ENCODE measurements around the gene CELF5.
"Not testable (repeated sequence)": the region's sequence is repeated elsewhere in the genome, so short reads cannot be mapped to it uniquely, and the experiment has no call there.

The CELF5 gene

DNA sequence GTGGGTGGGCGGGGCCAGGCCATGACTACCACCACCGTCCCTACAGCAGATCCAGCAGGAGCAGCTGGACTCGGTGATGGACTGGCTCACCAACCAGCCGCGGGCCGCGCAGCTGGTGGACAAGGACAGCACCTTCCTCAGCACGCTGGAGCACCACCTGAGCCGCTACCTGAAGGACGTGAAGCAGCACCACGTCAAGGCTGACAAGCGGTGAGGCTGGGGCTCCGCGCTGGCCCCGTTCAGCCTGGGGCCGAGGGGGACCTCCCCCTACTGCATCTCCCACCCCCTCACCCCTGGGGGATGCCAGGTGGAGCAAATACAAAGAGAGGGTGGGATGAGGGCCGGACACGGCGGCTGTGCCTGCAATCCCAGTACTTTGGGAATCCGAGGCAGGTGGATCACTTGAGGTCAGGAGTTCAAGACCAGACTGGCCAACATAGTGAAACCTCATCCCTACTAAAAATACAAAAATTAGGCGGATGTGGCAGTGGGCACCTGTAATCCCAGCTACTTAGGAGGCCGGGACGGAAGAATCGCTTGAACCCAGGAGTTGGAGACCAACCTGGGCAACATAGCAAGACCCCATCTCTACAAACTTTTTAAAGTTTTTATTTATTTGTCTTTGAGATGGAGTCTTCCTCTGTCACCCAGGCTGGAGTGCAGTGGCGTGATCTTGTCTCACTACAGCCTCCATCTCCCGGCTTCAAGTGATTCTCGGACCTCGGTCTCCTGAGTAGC, 18.1 kb upstream of the CELF5 start:
- DNase-seq (ENCODE audit: low read depth in 3 of 3, low spot score in 1 of 3), result no peak

DNA sequence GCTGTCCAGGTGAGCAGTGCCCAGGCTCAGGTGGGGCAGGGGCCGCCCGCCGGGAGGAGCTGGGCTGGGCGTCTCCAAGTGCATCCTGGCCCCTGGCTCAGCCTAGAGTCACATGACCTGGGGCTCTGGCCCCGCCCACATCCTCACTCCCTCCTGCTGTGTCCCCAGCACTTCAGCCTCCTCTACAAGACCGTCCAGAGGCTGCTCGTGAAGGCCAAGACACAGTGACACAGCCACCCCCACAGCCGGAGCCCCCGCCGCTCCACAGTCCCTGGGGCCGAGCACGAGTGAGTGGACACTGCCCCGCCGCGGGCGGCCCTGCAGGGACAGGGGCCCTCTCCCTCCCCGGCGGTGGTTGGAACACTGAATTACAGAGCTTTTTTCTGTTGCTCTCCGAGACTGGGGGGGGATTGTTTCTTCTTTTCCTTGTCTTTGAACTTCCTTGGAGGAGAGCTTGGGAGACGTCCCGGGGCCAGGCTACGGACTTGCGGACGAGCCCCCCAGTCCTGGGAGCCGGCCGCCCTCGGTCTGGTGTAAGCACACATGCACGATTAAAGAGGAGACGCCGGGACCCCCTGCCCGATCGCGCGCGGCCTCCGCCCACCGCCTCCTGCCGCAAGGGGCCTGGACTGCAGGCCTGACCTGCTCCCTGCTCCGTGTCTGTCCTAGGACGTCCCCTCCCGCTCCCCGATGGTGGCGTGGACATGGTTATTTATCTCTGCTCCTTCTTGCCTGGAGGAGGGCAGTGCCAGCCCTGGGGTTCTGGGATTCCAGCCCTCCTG, 16.8 kb upstream of the CELF5 start:
- DNase-seq (ENCODE audit: low read depth in 3 of 3, low spot score in 1 of 3), result no peak

DNA sequence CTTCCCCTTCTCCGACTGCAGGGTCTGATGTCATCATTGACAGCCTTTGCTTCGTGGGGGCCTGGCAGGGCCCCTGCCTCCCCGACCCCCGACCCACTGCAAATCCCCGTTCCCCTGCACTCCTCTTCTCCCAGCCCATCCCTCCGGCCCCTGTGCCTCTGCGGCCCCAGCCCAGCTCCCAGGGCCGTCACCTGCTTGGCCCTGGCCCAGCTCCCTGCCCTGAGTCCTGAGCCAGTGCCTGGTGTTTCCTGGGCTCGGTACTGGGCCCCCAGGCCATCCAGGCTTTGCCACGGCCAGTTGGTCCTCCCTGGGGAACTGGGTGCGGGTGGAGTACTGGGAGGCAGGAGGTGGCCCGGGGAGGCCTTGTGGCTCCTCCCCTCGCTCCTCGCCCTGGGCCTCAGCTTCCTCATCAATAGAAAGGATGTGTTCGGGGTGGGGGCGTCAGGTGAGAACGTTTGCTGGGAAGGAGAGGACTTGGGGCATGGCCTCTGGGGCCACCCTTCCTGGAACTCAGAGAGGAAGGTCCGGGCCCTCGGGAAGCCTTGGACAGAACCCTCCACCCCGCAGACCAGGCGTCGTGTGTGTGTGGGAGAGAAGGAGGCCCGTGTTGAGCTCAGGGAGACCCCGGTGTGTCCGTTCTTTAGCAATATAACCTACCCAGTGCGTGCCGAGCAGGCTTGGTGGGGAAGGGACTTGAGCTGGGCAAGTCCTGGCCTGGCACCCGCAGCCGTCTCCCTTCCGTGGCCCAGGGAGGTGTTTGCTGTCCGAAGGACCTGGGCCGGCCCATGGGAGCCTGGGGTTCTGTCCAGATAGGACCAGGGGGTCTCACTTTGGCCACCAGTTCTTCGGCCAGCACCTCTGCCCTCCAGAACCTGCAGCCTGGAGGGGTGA, 15.9 kb upstream of the CELF5 start:
- no peak for DNase-seq (ENCODE audit: low read depth in 3 of 3, low spot score in 1 of 3)

DNA sequence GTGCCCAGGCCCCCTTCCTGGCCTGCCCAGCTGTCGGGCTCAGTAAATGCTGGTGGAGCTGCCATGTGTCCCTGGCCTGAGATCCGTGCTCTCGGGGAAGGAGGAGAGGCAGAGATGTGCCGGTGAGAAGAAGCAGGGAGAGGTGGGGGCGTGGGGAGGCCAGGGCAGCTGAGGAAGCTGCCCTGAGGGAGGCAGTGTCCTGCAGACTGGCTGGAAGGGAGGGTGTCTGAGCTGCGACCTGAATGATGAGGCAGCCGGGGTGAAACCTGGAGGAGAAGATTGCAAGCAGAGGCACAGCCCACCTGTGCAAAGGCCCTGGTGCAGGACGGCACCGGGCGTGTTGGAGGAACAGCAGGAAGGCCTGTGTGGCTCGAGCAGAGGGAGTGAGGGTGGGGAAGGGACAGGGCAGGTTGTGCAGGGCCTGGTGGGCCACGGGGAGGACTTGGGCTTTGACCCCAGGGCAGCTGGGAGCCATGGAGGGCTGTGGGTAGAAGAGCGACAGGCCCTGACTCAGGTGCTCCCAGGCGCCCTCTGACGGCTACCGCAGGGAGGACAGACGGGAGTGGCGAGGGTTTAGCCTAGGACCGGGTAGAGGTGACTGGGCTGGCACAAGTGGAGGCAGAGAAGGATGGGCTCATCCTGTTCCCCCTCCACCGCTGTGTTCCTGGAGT, 14.0 kb upstream of the CELF5 start:
- DNase-seq (ENCODE audit: low read depth in 3 of 3, low spot score in 1 of 3), result peak; percentile 12 to 66 (median 22)

DNA sequence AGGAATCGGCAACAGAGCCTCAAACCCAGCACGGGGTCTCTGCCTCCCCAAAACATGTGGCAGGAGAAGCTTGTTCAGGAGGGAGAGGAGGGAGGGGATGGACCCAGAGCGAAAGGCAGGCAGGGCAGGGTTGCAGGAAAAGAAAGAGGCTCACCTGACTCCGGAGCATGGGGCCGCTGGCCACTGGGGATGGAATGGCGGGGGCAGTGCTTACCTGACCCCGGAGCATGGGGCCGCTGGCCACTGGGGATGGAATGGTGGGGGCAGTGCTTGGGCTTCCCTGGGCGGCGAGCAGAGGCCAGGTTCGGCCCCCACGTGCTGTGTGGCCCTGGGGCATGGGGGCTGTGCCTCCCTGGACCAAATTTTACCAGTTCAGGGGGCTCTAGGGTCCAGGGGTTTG, 13.3 kb upstream of the CELF5 start:
- DNase-seq (ENCODE audit: low read depth in 3 of 3, low spot score in 1 of 3), result no peak

DNA sequence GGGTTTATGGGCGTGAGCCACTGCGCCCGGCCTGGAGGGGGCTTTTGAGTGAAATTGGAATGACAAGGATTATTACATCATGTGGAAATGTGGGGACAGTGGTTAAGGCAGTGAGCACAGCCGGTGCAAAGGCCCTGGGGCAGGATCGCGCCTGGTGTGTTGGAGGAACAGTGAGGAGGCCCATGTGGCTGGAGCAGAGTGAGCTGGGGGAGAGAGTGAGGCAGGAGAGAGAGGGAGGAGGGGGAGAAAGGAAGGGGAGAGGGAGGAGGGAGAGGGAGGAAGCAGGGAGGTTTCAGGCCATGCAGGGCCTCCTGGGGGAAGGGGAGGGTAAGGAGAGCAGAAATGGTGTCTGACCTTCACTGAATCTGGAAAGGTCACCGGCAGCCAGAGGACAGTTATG, 11.3 kb upstream of the CELF5 start:
- no peak for DNase-seq (ENCODE audit: low read depth in 3 of 3, low spot score in 1 of 3)

- DNase-seq (ENCODE audit: low read depth in 3 of 3, low spot score in 1 of 3), result no peak
These were observed 7.6 kb upstream of the CELF5 start for GRCh38 chr19:3216874-3217273.

DNA sequence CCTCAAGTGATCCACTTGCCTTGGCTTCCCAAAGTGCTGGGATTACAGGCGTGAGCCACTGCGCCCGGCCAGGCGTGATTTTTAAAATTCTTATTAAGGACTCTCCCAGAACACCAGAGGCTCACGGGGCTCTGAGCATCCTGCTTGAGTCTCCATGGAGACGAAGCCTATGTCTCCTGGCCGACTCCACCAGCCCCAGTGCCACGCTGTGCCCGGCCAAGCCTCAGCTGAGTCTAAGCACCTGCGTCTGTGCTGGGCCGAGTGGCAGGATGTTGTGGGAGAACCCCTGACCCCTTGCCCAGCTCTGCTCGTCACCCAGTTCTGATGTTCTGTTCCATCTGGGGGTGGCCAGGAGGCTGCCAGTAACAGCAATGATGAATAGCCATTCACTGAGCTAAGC, 3.9 kb upstream of the CELF5 start:
- no peak for DNase-seq (ENCODE audit: low read depth in 3 of 3, low spot score in 1 of 3)

DNA sequence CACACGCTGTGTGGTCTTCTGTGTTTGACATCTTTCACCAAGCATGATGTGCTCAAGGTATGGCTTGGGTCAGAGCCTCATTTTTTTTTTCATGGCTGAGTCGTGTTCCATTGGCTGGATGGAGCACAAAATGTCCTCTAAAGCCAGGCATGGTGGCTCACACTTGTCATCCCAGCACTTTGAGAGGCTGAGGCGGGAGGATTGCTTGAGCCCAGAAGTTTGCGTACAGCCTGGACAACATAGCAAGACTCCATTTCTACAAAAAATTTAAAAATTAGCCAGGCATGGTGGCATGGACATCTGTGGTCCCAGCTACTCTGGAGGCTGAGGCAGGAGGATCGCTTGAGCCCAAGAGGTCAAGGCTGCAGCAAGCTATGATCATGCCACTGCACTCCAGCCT, 2.9 kb upstream of the CELF5 start:
- DNase-seq (ENCODE audit: low read depth in 3 of 3, low spot score in 1 of 3), result not testable (repeated sequence)

DNA sequence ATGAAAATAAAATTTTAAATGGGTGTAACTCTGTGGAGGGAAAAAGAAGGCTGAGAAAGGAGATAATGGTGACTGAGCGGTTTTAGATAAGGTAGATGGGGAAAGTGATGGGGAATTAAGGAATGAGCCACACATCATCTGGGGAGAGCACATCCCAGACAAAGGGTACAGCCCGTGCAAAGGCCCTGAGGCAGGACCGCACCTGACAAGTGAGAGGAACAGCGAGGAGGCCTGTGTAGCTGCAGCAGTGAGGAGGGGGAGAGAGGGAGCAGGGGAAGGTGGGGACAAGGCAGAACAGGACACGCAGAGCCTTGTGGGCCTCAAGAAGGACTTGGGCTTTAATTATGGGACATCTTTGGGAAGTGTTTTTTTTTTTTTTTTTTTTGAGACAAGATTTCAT, 1.8 kb upstream of the CELF5 start:
- DNase-seq (ENCODE audit: low read depth in 3 of 3, low spot score in 1 of 3), result no peak

- no peak for DNase-seq (ENCODE audit: low read depth in 3 of 3, low spot score in 1 of 3)
These were observed 666 bp downstream of the CELF5 start for GRCh38 chr19:3225169-3225485.

- DNase-seq (ENCODE audit: low read depth in 3 of 3, low spot score in 1 of 3), result no peak
These were observed 1.2 kb downstream of the CELF5 start for GRCh38 chr19:3225677-3226093.

DNA sequence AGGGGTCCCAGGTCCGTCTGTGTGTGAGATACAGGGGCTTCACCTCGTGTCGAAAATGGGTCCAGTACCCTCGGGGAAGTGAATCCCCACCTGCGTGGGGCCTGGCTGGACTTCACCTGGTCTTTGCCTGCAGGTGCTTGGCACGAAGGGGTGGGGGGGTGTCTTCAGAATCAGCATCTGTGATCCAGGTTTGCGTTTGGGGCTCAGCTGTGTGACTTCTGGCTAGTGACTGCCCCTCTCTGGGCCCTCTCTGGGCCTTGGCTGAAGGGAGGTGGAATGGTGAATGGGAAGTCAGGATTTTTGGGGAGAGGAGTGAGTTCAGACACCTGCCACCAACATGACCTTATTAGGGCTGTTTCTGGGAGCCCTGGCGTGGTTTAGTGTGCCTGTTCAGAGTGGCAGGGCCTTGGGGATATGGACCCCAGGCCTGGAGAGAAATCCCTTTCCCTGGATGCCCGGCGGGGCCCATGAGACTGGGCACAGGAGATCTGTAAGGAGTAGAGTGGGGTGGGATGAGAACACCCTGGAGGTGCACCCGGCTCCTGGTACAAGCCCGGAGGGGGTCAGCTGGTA, 2.7 kb downstream of the CELF5 start:
- DNase-seq (ENCODE audit: low read depth in 3 of 3, low spot score in 1 of 3), result no peak

GRCh38 chr19:3229346-3229743, 4.9 kb downstream of the CELF5 start:
- no peak for DNase-seq (ENCODE audit: low read depth in 3 of 3, low spot score in 1 of 3)

DNA sequence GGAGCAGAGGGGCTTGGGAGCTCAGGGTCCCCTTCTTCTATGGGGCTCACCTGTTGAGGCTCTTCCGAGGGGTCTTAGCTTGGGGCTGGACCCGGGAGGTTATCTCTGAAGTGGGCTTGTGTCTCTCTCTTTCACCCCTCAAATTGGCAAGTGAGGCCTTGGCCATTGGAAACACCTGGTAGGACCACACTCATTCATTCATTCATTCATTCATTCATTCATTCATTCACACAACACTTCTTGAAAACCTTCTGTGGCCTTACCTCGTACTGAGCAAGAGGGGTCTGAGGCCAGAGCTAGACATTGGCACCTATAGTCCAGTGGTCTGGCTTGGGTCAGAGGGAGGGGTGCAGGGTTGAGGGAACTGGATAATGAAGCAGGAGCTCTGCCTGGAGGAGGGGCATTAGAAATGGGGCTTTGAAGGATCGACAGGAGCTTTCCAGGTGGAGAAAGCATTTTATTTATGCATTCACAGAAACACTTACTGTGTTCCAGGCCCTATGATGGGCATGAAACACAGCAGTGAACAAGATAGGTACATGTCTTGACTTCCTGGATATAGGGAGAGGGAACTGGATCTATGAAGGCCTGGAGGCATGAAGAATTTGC, 5.5 kb downstream of the CELF5 start:
- no peak for DNase-seq (ENCODE audit: low read depth in 3 of 3, low spot score in 1 of 3)

DNA sequence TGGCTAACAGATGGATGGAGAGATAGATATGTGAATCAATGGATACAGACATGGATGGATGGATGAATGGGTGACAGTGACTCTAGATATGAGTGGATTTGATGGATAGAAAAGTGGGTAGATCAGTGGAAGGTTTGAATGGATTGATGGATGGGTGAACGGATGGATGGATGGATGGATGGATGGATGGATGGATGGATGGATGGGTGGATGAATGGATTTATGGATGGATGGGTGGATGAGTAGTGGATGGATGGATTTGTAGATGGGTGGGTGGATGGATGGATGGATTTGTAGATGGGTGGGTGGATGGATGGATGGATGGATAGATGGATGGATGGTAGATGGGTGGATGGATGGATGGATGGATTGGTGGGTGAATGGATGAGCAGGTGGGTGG, 6.8 kb downstream of the CELF5 start:
- DNase-seq (ENCODE audit: low read depth in 3 of 3, low spot score in 1 of 3), result no peak

- DNase-seq (ENCODE audit: low read depth in 3 of 3, low spot score in 1 of 3), result no peak
These were observed 8.7 kb downstream of the CELF5 start for GRCh38 chr19:3233116-3233515.

DNA sequence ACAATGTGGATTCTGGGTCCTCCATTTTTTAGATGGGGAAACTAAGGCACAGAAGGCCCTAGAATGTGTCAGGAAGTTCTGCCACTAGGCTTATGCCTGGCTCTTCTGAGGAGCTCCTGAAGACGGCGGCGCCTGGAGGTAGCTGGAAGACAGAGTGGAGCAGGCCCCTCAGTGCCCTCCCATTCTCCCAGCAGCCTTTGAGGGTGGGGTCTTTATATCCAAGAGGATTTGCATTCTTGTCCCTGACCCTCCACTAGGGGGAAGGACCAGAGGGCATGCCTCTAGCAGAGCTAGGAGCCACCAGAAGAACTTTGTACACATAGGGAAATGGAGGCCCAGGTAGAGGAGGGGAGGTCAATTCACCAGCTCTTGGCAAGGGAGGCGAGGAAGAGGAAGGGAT, 9.4 kb downstream of the CELF5 start:
- no peak for DNase-seq (ENCODE audit: low read depth in 3 of 3, low spot score in 1 of 3)

DNA sequence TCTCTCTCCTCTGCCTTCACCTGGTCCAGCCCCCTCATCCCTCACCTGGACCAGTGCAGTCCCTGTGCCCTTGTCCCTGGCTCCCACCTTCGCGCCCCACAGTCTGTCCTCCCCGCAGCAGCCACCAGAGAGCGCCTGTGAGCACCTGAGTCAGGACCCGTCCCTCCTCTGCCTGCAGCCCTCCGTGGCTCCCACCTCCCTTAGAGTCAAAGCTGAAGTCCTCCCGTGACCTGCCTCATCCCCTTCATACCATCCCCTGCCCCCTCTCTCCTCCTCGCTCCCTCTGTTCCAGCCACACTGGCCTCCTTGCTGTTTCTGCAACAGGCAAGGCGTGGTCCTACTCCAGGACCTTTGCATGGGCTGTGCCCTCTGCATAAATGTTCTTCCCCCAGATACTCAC, 10.3 kb downstream of the CELF5 start:
- DNase-seq (ENCODE audit: low read depth in 3 of 3, low spot score in 1 of 3), result no peak

GRCh38 chr19:3235604-3236003, 11.1 kb downstream of the CELF5 start:
- DNase-seq (ENCODE audit: low read depth in 3 of 3, low spot score in 1 of 3), result not testable (repeated sequence)

GRCh38 chr19:3236272-3236671, 11.8 kb downstream of the CELF5 start:
- DNase-seq (ENCODE audit: low read depth in 3 of 3, low spot score in 1 of 3), result no peak
